Measurements from ENCODE around the gene LSAMP. TPM values are rescaled to one million over a fixed set of nuclear protein-coding genes. Genes with fewer than 3 reads are reported as not detected.

LSAMP gene
- total RNA-seq, 4 donors from 2014 or later, result 1.3 to 8.3 (median 1.8) TPM

GRCh38 chr3:115899535-115899934 lies 545.8 kb downstream of the LSAMP start:
- no peak overlapping the region for H3K27ac ChIP-seq
- TF ChIP-seq POLR2A (IDR thresholded peaks at IDR 0.05) (no peak), CTCF (IDR thresholded peaks at IDR 0.05) (no peak)
- H3K4me1 ChIP-seq, result no peaks in the 10 kb centered on the region
- H3K9me3 ChIP-seq, result no peaks in the 10 kb centered on the region
- no peaks in the 10 kb centered on the region for H3K27me3 ChIP-seq
- no peak overlapping the region for H3K4me3 ChIP-seq
- no peak for DNase-seq
- H3K36me3 ChIP-seq, result no peaks in the 10 kb centered on the region

GRCh38 chr3:115898656-115899410 lies 546.5 kb downstream of the LSAMP start:
- Histone ChIP-seq H3K36me3 (no peaks in the 10 kb centered on the region), H3K27ac (no peak overlapping the region), H3K4me1 (no peaks in the 10 kb centered on the region), H3K27me3 (no peaks in the 10 kb centered on the region), H3K4me3 (no peak overlapping the region), H3K9me3 (no peaks in the 10 kb centered on the region)
- DNase-seq, result no peak
- no peak for TF ChIP-seq CTCF (IDR thresholded peaks at IDR 0.05)
- no peak for TF ChIP-seq POLR2A (IDR thresholded peaks at IDR 0.05)

GRCh38 chr3:115891006-115891636 lies 554.2 kb downstream of the LSAMP start:
- Histone ChIP-seq H3K4me3 (no peak overlapping the region), H3K9me3 (no peaks in the 10 kb centered on the region), H3K36me3 (no peaks in the 10 kb centered on the region), H3K27ac (no peak overlapping the region), H3K27me3 (no peaks in the 10 kb centered on the region), H3K4me1 (no peaks in the 10 kb centered on the region)
- TF ChIP-seq POLR2A (IDR thresholded peaks at IDR 0.05), result no peak
- no peak for TF ChIP-seq CTCF (IDR thresholded peaks at IDR 0.05)
- DNase-seq, result no peak

- Histone ChIP-seq H3K27me3 (no peaks in the 10 kb centered on the region), H3K36me3 (no peaks in the 10 kb centered on the region), H3K4me3 (no peak overlapping the region), H3K27ac (no peak overlapping the region), H3K4me1 (no peaks in the 10 kb centered on the region), H3K9me3 (no peaks in the 10 kb centered on the region)
- DNase-seq, result no peak
- TF ChIP-seq CTCF (IDR thresholded peaks at IDR 0.05) (no peak), POLR2A (IDR thresholded peaks at IDR 0.05) (no peak)
These were observed 554.7 kb downstream of the LSAMP start for GRCh38 chr3:115890579-115890978.

- Histone ChIP-seq H3K4me3 (no peak overlapping the region), H3K36me3 (no peaks in the 10 kb centered on the region), H3K9me3 (no peaks in the 10 kb centered on the region), H3K27ac (no peak overlapping the region), H3K4me1 (no peaks in the 10 kb centered on the region), H3K27me3 (no peaks in the 10 kb centered on the region)
- no peak for DNase-seq
- TF ChIP-seq CTCF (IDR thresholded peaks at IDR 0.05) (no peak), POLR2A (IDR thresholded peaks at IDR 0.05) (no peak)
These were observed 559.7 kb downstream of the LSAMP start for GRCh38 chr3:115885621-115886020.
